Mesothelial cell of epicardium (in vitro differentiated cells): Measurements from ENCODE around the gene CUL7. TPM values are rescaled to one million over a fixed set of nuclear protein-coding genes. Genes with fewer than 3 reads are reported as not detected.
A peak's percentile ranks its signal among the peaks of the same experiment; 100 is the strongest.

Experiments
- DNase-seq, 2 experiments: peaks; one replicate each; pipeline ENCODE4 v3.0.0; 2021; ENCODE audit warnings: low spot score in 2 of 2; ENCODE audit not compliant: unreplicated experiment in 2 of 2
- H3K27ac Mint-ChIP-seq: 2 replicates; pipeline ENCODE4 v1.8.0; 2021; ENCODE audit warnings: mixed read lengths
- H3K27me3 Mint-ChIP-seq: 2 replicates; pipeline ENCODE4 v1.8.0; 2021; ENCODE audit warnings: low read depth, mixed read lengths
- H3K36me3 Mint-ChIP-seq: 2 replicates; pipeline ENCODE4 v1.8.0; 2021; ENCODE audit warnings: mixed read lengths
- H3K4me1 Mint-ChIP-seq: 2 replicates; pipeline ENCODE4 v1.8.0; 2021; ENCODE audit warnings: mixed read lengths
- H3K4me3 Mint-ChIP-seq: 2 replicates; pipeline ENCODE4 v1.8.0; 2021; ENCODE audit warnings: mild to moderate bottlenecking, moderate library complexity, mixed read lengths
- H3K9me3 Mint-ChIP-seq: 2 replicates; pipeline ENCODE4 v1.8.0; 2021; ENCODE audit warnings: mixed read lengths
- total RNA-seq: library from RNA; stranded (reverse); gene quantifications from 3 replicates; pipeline ENCODE4 v1.2.1, GENCODE V29; 2021
- TF ChIP-seq, protein P1 (sequence below): fragments of 200-600 bp; sonication (generic); IDR thresholded peaks from one replicate; pipeline ENCODE4 v1.5.0; 2021; ENCODE audit warnings: antibody characterized with exemption; ENCODE audit not compliant: unreplicated experiment

Gene CUL7
- total RNA-seq, 1 donor from 2014 or later = 90.9 TPM

DNA sequence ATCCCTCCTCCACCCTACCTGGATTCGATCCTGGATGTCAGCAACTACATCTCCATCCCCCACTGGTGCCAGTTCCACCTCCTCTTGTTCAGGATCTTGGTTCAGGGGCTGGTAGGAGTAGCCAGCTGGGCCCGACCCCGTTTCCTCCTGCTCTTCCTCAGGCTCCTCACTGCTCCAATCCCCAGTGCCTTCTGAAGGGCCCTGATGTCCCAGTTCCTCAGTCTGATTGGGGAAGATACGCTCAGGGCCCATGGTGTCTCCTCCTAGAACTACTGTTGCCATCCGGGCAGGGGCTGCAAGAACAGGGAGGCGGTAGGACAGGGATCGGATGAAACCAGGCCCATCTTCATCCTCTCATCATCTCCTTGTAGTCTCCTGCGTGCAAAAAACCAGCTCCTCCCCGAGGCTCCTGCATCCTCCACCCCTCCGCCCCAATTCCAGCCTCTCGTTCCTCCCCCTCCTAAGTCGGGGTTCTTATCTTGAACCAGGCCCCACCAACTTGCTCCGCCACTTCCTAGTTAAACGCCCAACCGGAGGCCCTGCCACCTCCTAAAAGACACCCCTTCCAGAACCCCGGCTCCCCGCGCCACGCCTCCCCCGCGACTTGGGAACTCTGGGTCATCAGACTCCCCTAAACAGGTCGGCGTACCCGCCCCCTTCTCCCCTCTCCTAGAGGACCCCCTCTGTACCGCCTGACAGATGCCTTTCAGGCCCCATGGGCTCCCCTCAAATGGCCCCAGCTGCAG, 40.4 kb downstream of the CUL7 start:
- peaks cover 19% of the 10 kb centered on the region for H3K36me3 Mint-ChIP-seq

DNA sequence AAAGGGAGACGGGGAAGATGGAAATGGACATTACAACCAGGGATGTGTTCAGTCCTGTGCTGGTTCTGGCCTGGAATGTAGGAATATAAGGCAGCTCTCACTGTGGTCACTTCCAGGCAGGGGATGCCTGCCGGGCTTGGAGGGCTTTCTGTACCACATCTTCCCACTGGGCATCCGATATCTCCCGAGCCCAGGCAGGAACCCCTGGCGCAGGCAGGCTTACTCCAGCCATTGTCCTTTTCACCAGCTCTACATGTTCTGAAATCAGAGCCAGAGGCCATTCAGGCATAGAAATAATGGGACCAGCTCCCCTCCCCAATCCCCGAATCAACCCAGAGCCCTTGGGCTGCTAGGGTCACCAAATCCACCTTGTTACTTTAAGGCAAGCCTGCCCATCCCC, 41.3 kb downstream of the CUL7 start:
- no peak for DNase-seq
- Mint-ChIP-seq H3K27ac (no peak overlapping the region), H3K36me3 (peaks cover 12% of the 10 kb centered on the region), H3K4me3 (peak overlapping the region; percentile 89), H3K27me3 (no peaks in the 10 kb centered on the region), H3K9me3 (no peaks in the 10 kb centered on the region), H3K4me1 (peaks cover 38% of the 10 kb centered on the region)
- TF ChIP-seq, protein P1, sequence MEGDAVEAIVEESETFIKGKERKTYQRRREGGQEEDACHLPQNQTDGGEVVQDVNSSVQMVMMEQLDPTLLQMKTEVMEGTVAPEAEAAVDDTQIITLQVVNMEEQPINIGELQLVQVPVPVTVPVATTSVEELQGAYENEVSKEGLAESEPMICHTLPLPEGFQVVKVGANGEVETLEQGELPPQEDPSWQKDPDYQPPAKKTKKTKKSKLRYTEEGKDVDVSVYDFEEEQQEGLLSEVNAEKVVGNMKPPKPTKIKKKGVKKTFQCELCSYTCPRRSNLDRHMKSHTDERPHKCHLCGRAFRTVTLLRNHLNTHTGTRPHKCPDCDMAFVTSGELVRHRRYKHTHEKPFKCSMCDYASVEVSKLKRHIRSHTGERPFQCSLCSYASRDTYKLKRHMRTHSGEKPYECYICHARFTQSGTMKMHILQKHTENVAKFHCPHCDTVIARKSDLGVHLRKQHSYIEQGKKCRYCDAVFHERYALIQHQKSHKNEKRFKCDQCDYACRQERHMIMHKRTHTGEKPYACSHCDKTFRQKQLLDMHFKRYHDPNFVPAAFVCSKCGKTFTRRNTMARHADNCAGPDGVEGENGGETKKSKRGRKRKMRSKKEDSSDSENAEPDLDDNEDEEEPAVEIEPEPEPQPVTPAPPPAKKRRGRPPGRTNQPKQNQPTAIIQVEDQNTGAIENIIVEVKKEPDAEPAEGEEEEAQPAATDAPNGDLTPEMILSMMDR = no peak

More for the DNA sequence above, 40.4 kb downstream of the CUL7 start:
- peak overlapping the region; percentile 81 for H3K27ac Mint-ChIP-seq
- H3K9me3 Mint-ChIP-seq = no peaks in the 10 kb centered on the region
- peak overlapping the region; percentile 89 for H3K4me3 Mint-ChIP-seq
- TF ChIP-seq, protein P1 = no peak
- no peaks in the 10 kb centered on the region for H3K27me3 Mint-ChIP-seq
- peaks cover 38% of the 10 kb centered on the region for H3K4me1 Mint-ChIP-seq
- no peak for DNase-seq

DNA sequence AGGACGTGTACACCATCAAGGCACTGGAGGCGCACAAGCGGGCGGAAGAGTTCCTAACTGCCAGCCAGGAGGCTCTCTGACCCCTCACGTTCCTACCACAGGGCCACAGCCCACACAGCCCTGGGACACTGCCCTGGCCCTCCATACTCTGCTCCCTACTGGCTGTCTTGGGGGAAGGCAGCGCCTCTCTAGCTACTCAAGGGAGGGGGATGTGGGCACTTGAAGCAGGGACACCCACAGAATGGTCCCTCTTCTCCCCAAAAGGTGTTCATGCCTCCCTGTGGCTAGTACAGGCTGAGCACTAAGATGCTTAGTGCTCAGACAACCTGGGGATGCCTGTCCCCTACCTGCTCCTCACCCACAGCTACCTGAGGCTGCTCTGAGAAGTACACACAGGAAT, 42.4 kb downstream of the CUL7 start:
- TF ChIP-seq, protein P1 = no peak
- no peak for DNase-seq
- H3K27me3 Mint-ChIP-seq = no peaks in the 10 kb centered on the region
- H3K4me3 Mint-ChIP-seq = no peak overlapping the region
- peaks cover 33% of the 10 kb centered on the region for H3K4me1 Mint-ChIP-seq
- H3K27ac Mint-ChIP-seq = no peak overlapping the region
- H3K9me3 Mint-ChIP-seq = no peaks in the 10 kb centered on the region
- H3K36me3 Mint-ChIP-seq = peaks cover 13% of the 10 kb centered on the region

DNA sequence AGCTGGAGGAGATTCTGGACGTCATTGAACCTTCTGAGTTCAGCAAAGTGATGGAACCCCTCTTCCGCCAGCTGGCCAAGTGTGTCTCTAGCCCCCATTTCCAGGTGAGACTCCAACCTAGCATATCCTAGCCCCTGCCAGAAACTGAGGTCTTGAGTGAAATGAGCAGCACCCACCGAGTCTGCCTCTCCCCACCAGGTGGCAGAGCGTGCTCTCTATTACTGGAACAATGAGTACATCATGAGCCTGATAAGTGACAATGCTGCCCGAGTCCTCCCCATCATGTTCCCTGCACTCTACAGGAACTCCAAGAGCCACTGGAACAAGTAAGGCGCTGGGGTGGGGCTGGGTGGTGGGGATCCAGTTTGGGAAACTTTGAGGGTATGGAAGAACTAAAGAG, 44.5 kb downstream of the CUL7 start:
- TF ChIP-seq, protein P1 = no peak
- H3K27ac Mint-ChIP-seq = no peak overlapping the region
- no peaks in the 10 kb centered on the region for H3K27me3 Mint-ChIP-seq
- peaks cover 18% of the 10 kb centered on the region for H3K36me3 Mint-ChIP-seq
- H3K4me1 Mint-ChIP-seq = peaks cover 19% of the 10 kb centered on the region
- no peak for DNase-seq
- no peak overlapping the region for H3K4me3 Mint-ChIP-seq
- no peaks in the 10 kb centered on the region for H3K9me3 Mint-ChIP-seq

DNA sequence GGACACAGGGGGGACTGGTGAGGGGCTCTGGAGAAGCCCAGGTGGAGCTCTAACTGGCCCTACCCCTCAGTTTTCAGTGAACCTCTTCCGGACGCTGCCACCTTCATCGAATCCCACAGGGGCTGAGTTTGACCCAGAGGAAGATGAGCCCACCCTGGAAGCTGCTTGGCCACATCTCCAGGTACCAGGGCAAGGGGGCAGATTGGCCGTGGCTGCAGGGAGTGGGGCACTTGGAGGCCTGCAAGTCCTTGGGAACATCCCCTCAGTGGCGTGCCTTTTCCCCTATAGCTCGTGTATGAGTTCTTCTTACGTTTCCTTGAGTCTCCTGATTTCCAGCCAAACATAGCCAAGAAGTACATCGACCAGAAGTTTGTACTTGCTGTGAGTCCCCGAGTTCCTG, 46.5 kb downstream of the CUL7 start:
- Mint-ChIP-seq H3K27ac (no peak overlapping the region), H3K27me3 (no peaks in the 10 kb centered on the region), H3K4me1 (peaks cover under 1% of the 10 kb centered on the region), H3K36me3 (peaks cover 23% of the 10 kb centered on the region), H3K9me3 (no peaks in the 10 kb centered on the region), H3K4me3 (no peak overlapping the region)
- TF ChIP-seq, protein P1 = no peak
- no peak for DNase-seq
